Measurements from ENCODE around the gene EMX2.

The EMX2 gene

GRCh38 chr10:117532003-117532385 is 10.6 kb upstream of the EMX2 start:
- no peak for DNase-seq (ENCODE audit: low spot score)

GRCh38 chr10:117532451-117533107 is 10.0 kb upstream of the EMX2 start:
- no peak for DNase-seq (ENCODE audit: low spot score)

DNA sequence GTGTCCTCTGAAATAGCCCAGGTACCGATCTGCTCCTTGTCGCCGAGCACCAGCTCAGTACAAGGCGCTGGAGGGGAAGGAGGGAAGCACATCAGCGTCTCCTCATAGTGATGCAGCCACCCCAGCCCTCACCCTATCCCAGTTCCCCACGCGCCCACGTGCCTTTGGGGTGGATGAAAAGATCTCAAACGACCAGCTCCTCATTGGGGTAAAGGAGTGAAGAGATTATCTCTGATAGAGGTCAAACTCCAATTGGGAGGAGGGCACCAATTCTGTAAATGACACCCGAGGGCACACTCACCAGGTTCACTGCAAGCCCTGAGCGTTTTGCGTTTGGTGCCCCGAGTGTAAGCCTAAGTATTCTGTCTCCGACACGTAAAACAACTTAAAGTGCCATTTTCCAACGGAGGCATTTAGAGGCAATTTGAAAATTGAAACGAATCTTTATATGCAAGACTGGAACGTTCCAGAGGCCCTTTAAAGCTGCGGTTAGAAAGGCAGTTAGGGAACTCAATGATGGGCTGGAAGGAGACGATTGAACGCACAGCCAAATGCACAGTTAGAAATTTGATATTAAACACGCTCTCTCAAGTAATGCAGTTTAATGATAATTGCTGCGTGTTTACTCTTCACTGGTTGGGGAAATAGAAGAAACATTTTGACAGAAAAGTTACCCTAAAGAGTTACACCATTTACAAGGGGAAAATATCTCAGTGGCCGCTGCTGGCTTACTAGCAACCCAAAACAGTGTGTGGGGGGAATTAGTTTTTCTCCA is 8.9 kb upstream of the EMX2 start:
- no peak for DNase-seq (ENCODE audit: low spot score)

DNA sequence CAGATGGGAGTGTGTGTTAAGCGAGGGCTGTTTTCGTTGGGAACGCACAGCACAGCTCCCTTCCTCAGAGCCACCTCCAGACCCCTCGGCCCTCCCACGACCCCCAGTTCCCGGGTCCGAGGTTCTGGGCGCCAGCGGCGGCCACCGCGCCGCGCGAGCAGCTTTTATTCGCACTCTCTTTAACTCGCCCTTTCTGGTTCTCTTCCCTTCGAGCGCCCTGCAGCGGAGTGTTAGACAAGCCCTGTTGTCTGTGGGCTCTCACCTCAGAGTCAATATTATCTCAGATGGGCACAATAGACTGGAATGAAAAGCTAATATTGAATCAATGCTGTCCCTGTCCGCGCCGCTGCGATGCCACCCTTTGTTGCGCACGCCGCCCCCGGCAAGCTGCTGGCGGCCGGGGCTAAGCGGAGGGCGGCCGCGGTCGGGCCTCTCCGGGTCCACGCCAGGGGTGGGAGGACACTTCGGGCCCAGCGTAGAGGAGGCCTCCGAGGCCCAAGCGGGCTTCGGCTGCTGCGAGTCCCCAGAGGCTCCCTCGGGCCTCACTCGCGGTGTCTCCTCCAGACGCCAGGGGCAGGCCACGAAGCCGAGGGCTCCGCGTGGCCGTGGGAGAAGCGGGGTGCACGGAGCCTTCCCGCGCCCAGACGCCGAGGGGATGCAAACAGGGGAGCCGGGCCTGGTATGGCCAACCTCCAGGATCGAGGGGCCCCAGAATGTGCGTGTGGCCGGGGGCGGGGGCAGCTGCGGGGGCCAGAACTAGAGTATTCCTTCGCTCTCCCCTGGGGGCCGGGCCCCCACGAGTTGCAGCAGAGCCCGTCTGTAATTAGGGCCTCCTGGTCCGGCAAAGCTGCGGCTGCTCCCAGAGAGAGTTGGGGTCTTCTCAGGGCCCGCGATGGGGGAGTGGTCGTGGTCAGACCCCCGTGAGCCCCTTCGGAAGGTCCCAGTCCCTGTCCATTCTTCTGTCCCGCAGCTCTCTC is 7.9 kb upstream of the EMX2 start:
- DNase-seq (ENCODE audit: low spot score) = no peak

- no peak for DNase-seq (ENCODE audit: low spot score)
These were observed 7.1 kb upstream of the EMX2 start for GRCh38 chr10:117535298-117536071.

DNA sequence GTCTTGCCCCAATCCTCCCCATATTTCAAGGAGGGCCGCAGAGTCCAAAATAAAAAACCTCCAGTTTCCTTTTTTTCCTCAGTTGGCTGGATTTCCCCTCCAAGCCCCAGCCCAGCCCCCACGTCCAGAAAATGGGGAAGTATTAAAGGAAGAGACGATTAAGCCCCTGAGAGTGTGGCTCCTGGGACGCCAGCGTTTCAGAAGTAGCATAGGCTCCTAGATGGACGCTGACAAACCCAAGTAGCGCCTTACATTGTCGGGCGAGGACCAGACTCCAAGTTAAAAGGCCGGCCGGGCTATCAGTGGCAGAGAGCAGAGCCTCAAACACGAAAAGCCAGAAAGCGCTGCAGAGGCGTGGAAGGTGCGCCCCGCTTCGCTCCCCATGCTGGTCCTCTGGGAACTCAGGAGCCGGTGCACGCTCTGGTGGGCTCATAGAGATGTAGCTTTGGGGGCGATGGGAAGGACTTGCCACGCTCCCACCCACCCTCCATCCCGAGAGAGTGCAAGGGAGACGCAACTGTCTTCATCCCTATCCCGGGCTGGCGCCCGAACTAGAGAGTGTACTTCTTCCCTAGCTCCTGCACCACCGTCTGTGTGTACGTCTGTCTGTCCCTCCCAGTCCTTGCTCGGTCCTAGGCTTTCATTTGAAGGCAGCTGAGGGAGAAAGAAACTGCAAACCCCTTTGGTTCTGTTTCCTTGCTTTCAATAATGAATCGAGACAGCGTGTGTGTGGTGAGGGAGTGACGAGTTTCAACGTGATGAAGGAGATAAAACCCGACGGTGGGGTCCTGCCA is 6.3 kb upstream of the EMX2 start:
- DNase-seq (ENCODE audit: low spot score) = no peak

GRCh38 chr10:117536866-117537435 is 5.6 kb upstream of the EMX2 start:
- DNase-seq (ENCODE audit: low spot score) = no peak

GRCh38 chr10:117537436-117537903 is 5.1 kb upstream of the EMX2 start:
- DNase-seq (ENCODE audit: low spot score) = no peak

- DNase-seq (ENCODE audit: low spot score) = no peak
These were observed 4.5 kb upstream of the EMX2 start for GRCh38 chr10:117537904-117538524.

DNA sequence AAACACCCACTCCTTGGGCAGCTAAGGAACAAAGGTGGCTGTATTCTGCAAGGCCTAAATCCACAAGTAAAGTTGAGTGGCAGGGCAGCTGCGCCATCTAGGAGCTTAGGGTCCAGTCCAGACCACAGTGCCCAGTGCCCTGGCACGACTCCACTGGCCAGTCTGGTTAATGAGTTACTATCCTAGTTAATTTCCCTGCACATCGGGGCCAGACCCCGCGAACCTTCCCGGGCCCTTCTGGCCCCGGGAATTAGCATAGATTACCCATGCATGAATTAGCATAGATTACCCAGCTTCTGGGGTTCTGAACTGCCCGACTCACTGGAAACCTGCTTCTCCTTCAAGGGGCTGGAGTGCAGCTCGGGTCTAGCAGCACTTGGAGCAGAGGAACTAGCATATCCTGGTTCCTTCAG is 3.2 kb upstream of the EMX2 start:
- DNase-seq (ENCODE audit: low spot score) = no peak

DNA sequence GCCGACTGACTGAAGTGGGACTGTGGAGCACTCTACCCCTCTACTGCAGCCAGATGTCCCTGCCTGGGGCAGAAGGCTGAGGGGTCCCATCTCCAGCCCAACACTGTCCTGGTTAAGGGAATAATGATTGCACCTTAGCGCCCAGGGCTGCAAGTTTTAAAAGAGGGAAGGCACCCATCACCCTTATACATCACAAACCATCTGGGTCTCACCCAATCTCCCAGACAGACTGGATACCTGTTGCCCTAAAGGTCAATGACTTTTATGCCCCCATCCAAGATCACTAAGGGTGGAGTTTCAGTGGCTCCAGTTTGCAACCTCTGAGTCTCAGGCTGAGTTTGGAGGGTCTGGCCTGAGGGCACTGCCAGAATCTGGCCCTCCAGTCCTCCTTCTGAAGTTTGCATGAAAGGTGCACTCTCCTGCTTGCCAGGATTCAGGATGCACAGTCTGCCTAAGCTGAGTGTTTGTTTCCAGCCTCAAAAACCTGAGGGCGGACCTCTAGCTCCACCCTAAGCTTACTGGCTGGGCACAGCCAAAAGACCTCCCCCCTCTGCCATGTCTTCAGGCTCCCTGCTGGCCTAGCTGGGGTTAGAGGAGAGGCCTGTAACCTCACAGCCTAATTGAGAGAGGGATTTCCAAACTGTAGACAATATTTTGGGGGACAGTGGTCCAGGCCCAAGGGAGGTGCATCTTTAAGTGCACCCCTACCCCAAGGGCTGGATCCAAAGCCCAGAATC is 2.5 kb upstream of the EMX2 start:
- no peak for DNase-seq (ENCODE audit: low spot score)

DNA sequence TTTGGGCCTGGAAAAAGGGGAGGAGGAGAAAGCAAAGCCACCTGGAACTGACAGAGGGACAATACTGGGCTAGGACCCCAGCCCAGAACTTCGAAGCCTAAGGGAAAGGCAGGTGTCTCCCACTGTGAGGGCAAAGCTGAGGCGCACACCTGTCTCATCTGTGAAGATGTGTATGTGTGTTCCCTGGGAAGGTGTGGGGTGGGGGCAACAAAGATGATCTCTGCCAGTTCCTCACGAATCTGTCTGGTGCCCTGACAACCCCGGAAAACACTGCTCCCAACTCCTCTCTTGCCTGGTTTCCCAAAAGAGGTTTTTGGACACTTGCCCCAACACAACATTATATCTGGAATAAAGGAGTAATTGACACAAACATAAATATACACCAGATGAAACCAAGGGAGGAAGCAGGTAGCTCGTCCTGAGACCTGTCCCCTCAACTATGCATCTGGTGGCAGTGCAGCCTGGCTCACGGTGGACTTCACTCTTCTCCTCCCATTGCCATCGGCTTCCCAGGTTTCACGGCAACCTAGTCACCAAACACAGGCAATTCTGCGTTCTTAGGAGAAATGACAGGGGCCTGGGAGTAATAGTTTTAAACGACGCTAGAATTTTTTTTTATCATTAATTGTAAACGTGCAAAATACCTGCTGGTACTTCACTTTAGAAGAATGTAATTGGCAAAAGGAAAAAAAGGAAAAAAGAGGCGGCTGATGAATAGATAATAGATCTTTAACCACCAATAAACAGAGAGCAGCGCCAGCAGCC is 1.7 kb upstream of the EMX2 start:
- no peak for DNase-seq (ENCODE audit: low spot score)

GRCh38 chr10:117541405-117541908 is 1.1 kb upstream of the EMX2 start:
- no peak for DNase-seq (ENCODE audit: low spot score)

GRCh38 chr10:117541909-117542705 is 439 bp upstream of the EMX2 start:
- DNase-seq (ENCODE audit: low spot score) = no peak

DNA sequence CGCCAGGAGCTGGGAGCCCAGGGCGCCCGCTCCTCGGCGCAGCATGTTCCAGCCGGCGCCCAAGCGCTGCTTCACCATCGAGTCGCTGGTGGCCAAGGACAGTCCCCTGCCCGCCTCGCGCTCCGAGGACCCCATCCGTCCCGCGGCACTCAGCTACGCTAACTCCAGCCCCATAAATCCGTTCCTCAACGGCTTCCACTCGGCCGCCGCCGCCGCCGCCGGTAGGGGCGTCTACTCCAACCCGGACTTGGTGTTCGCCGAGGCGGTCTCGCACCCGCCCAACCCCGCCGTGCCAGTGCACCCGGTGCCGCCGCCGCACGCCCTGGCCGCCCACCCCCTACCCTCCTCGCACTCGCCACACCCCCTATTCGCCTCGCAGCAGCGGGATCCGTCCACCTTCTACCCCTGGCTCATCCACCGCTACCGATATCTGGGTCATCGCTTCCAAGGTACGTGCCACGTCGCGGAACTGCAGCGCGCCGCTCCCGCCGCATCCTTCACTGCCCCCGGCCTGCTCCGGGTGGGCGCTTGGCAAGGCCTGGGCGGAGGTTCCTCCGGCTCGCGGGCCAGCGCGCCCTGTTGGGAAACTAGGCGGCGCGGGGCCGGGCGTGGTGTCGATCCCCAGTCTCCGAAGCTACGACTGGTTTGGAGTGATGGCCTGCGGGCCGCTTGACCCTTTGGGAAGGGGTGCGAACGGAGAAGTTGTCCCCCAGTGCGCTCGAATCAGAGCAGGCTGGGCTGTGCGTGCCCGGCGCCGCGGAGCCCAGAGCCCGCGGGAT is 868 bp downstream of the EMX2 start:
- DNase-seq (ENCODE audit: low spot score) = no peak

DNA sequence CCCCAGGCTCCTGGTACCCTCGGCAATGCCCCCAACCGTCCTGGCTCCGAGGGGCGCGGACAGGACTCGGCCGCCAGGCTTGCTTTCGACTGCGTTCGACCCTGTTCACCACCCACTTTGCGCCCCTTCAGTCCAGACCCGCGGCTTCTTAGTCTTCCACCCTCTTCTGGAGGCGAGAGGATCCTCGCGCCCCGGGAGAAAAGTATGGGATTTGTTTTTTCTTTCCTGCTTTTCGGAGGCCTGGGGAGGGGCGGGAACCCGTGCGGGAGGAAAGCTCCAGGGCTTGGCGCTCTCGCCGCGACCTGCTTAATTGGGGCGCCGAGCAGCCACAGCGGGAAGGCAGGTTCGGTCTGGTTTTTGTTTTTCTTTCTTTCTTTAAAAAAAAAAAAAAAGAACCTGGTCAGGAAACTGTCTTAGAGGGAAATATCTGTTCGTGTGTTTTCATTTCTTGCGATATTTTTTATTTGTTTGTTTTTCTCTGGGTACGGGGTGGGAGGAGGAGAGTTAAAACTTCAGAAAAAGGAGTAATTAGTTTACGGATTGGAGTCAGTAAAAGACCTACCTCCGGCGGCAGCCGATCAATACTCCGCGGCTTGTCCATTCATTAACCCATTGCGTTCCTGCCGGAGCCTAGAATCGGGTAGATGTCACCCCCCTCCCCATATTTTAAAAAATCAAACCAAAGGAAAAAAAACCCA is 1.6 kb downstream of the EMX2 start:
- DNase-seq (ENCODE audit: low spot score) = no peak

Data from CD4-positive, alpha-beta T cell treated with Interleukin-6 at 100 ng/mL for 8 hours (primary cell).